ENCODE results near the gene CDK8.

CDK8 gene

GRCh38 chr13:26446751-26447150 is 192.8 kb downstream of the CDK8 start:
- DNase-seq (ENCODE audit: low read depth), result no peak

- DNase-seq (ENCODE audit: low read depth), result no peak
These were observed 194.1 kb downstream of the CDK8 start for GRCh38 chr13:26448032-26448431.

GRCh38 chr13:26449063-26449848 is 195.3 kb downstream of the CDK8 start:
- DNase-seq (ENCODE audit: low read depth), result no peak
